ENCODE results near the gene AP4S1. TPM values are rescaled to one million over a fixed set of nuclear protein-coding genes. Genes with fewer than 3 reads are reported as not detected.
"Not testable (repeated sequence)": the region's sequence is repeated elsewhere in the genome, so short reads cannot be mapped to it uniquely, and the experiment has no call there.

The AP4S1 gene
- 10 to 100 TPM in 2 of 4 donors, 1 to 10 TPM in 2; 7.2 to 36.1 (median 16.3) TPM for total RNA-seq

GRCh38 chr14:31025367-31026076, at the start of gene AP4S1:
TSS of gene AP4S1 (plus strand) at chr14:31025649. CDS start at chr14:31066197, 40,548 bp downstream.
- H3K27ac ChIP-seq = peak within 1 kb of the TSS; percentile 99 to 100 (median 100)
- H3K4me3 ChIP-seq = peak within 1 kb of the TSS; percentile 66 to 99 (median 90)
- H3K9me3 ChIP-seq = no peaks in the 10 kb centered on the region
- peaks cover 0 to 48% (median 9%) of the 10 kb centered on the region in 4 donors for H3K4me1 ChIP-seq
- TF ChIP-seq EP300 (IDR thresholded peaks at IDR 0.05) (peak in 1 of 2 donors; percentile 26), POLR2A (IDR thresholded peaks at IDR 0.05) (peak in 1 of 2 donors; percentile 12), CTCF (IDR thresholded peaks at IDR 0.05) (no peak)
- 0 to 1% methylated on average over 24 to 38 of the region's 53 CpGs for WGBS, 2 donors
- H3K27me3 ChIP-seq = no peaks in the 10 kb centered on the region
- H3K36me3 ChIP-seq = peaks cover 0 to 6% (median 0%) of the 10 kb centered on the region in 3 donors
- peak in 1 of 2 donors; percentile 24 for DNase-seq (ENCODE audit: low spot score in 2 of 2)

GRCh38 chr14:30977752-30978151, 47.7 kb upstream of the AP4S1 start:
- Histone ChIP-seq H3K36me3 (no peaks in the 10 kb centered on the region), H3K4me1 (peaks cover 0 to 59% (median 8%) of the 10 kb centered on the region in 4 donors), H3K9me3 (no peaks in the 10 kb centered on the region), H3K27me3 (no peaks in the 10 kb centered on the region), H3K27ac (no peak overlapping the region), H3K4me3 (no peak overlapping the region)
- TF ChIP-seq POLR2A (IDR thresholded peaks at IDR 0.05) = no peak
- TF ChIP-seq CTCF (IDR thresholded peaks at IDR 0.05) = no peak
- no peak for DNase-seq (ENCODE audit: low spot score in 2 of 2)
- 79 to 80% methylated on average over 2 of the region's 2 CpGs for WGBS, 2 donors

GRCh38 chr14:30980106-30980704, 45.2 kb upstream of the AP4S1 start:
- peak overlapping the region in 1 of 4 donors; percentile 13 for H3K27ac ChIP-seq
- not testable (repeated sequence) for H3K9me3 ChIP-seq, H3K27me3 ChIP-seq, H3K36me3 ChIP-seq, H3K4me3 ChIP-seq
- WGBS, 2 donors = 67 to 70% methylated on average over 13 of the region's 13 CpGs
- DNase-seq (ENCODE audit: low spot score in 2 of 2) = peak in 1 of 2 donors; percentile 37
- TF ChIP-seq CTCF (IDR thresholded peaks at IDR 0.05) = peak; percentile 47 to 57 (median 52)
- H3K4me1 ChIP-seq = peaks cover 0 to 40% (median 0%) of the 10 kb centered on the region in 4 donors

GRCh38 chr14:30980980-30981379, 44.5 kb upstream of the AP4S1 start:
- no peak for DNase-seq (ENCODE audit: low spot score in 2 of 2)
- Histone ChIP-seq H3K9me3 (no peaks in the 10 kb centered on the region), H3K4me3 (no peak overlapping the region), H3K36me3 (no peaks in the 10 kb centered on the region), H3K27ac (no peak overlapping the region), H3K4me1 (peaks cover 0 to 36% (median 0%) of the 10 kb centered on the region in 4 donors), H3K27me3 (no peaks in the 10 kb centered on the region)
- 84 to 94% methylated on average over 3 of the region's 3 CpGs for WGBS, 2 donors
- TF ChIP-seq CTCF (IDR thresholded peaks at IDR 0.05) (no peak), EP300 (IDR thresholded peaks at IDR 0.05) (no peak), POLR2A (IDR thresholded peaks at IDR 0.05) (no peak)

- Histone ChIP-seq H3K36me3 (no peaks in the 10 kb centered on the region), H3K27me3 (no peaks in the 10 kb centered on the region), H3K9me3 (no peaks in the 10 kb centered on the region), H3K4me3 (no peak overlapping the region), H3K27ac (no peak overlapping the region), H3K4me1 (peaks cover 0 to 33% (median 0%) of the 10 kb centered on the region in 4 donors)
- WGBS, 2 donors = 81 to 87% methylated on average over 7 of the region's 7 CpGs
- no peak for DNase-seq (ENCODE audit: low spot score in 2 of 2)
- TF ChIP-seq CTCF (IDR thresholded peaks at IDR 0.05) = no peak
Observed at GRCh38 chr14:30982533-30982932, 42.9 kb upstream of the AP4S1 start.
